ENCODE measurements around the gene CEP250.

- TF ChIP-seq EZH2 (IDR thresholded peaks at IDR 0.05; ENCODE audit: insufficient read depth, poor library complexity, severe bottlenecking) (no peak), EZH2phosphoT487 (IDR thresholded peaks at IDR 0.05; ENCODE audit: insufficient read depth, low read depth) (no peak)
Observed at GRCh38 chr20:35490736-35491181, 35.4 kb downstream of the CEP250 start.

Data from GM23248 (cell line).